Esophagus (tissue), 2 donors: ENCODE data around the gene RUBCNL. TPM values are rescaled to one million over a fixed set of nuclear protein-coding genes. Genes with fewer than 3 reads are reported as not detected.
"Not testable (repeated sequence)": the region's sequence is repeated elsewhere in the genome, so short reads cannot be mapped to it uniquely, and the experiment has no call there.

Experiments
- H3K27ac ChIP-seq, 2 donors: one replicate each; pipeline ENCODE4 v1.5.1; 2013; ENCODE audit warnings: low read depth in 2 of 2, mild to moderate bottlenecking in 2 of 2, inconsistent platforms in 1 of 2, low read length in 1 of 2, moderate library complexity in 1 of 2
- H3K27me3 ChIP-seq, 2 donors: one replicate each; pipeline ENCODE4 v1.6.1; 2013; ENCODE audit warnings: low read length in 2 of 2, control low read depth in 1 of 2, mild to moderate bottlenecking in 1 of 2; ENCODE audit not compliant: insufficient read depth in 2 of 2, control insufficient read depth in 1 of 2
- H3K36me3 ChIP-seq, 2 donors: one replicate each; pipeline ENCODE4 v1.6.1; 2013; ENCODE audit warnings: low read length in 1 of 2; ENCODE audit not compliant: control insufficient read depth in 2 of 2, insufficient read depth in 2 of 2
- H3K4me1 ChIP-seq, 2 donors: one replicate each; pipeline ENCODE4 v1.6.1; 2013; ENCODE audit warnings: low read length in 1 of 2; ENCODE audit not compliant: control insufficient read depth in 2 of 2, insufficient read depth in 2 of 2
- H3K4me3 ChIP-seq, 2 donors: one replicate each; pipeline ENCODE4 v1.5.1; 2013; ENCODE audit warnings: low read length in 2 of 2, mild to moderate bottlenecking in 2 of 2, low read depth in 1 of 2, moderate library complexity in 1 of 2
- H3K9me3 ChIP-seq, 2 donors: one replicate each; pipeline ENCODE4 v1.6.1; 2013; ENCODE audit warnings: mild to moderate bottlenecking in 2 of 2, low read depth in 1 of 2, low read length in 1 of 2, moderate library complexity in 1 of 2; ENCODE audit not compliant: control insufficient read depth in 2 of 2, insufficient read depth in 1 of 2
- WGBS, 2 donors: extraction: QIAGEN DNeasy Blood & Tissue Kit; methylation state at CpG; one replicate each; pipeline ENCODE4 v1.1.7; 2013; 5-methylcytosine and 5-hydroxymethylcytosine counted together
- polyA plus RNA-seq, 2 donors: library from polyadenylated mRNA; stranded (reverse); fragments of 200-250 nt; gene quantifications; one replicate each; pipeline ENCODE4 v1.2.3, GENCODE V29; 2013
- donor health status: healthy with polysubstance abuse.
- donor health status: Bipolar disorder and iron deficiency.

RUBCNL gene
- under 1 TPM; 0.26 to 0.28 TPM for polyA plus RNA-seq

GRCh38 chr13:46387064-46387851, at the start of gene RUBCNL:
Gene RUBCNL (minus strand): TSS chr13:46387252. CDS start chr13:46372475, 14,777 bp downstream.
- H3K9me3 ChIP-seq, result no peaks in the 10 kb centered on the region
- H3K4me3 ChIP-seq, result peak within 1 kb of the TSS; percentile 27 to 29
- no peaks in the 10 kb centered on the region for H3K36me3 ChIP-seq
- peaks cover 0 to 5% of the 10 kb centered on the region in 2 donors for H3K27me3 ChIP-seq
- H3K4me1 ChIP-seq, result peaks cover 5 to 7% of the 10 kb centered on the region in 2 donors
- no peak within 1 kb of the TSS for H3K27ac ChIP-seq
- 3 to 4% methylated on average over 47 to 70 of the region's 70 CpGs for WGBS, 2 donors

GRCh38 chr13:46429558-46429957, 42.5 kb upstream of the RUBCNL start:
- H3K27ac ChIP-seq, H3K27me3 ChIP-seq, H3K4me3 ChIP-seq, H3K9me3 ChIP-seq, H3K36me3 ChIP-seq, H3K4me1 ChIP-seq: not testable (repeated sequence)
- WGBS, 2 donors, result 92 to 100% methylated on average over 2 of the region's 2 CpGs

- Histone ChIP-seq H3K27ac (no peak overlapping the region), H3K4me3 (no peak overlapping the region), H3K36me3 (no peaks in the 10 kb centered on the region), H3K9me3 (no peaks in the 10 kb centered on the region), H3K27me3 (no peaks in the 10 kb centered on the region), H3K4me1 (no peaks in the 10 kb centered on the region)
Observed at GRCh38 chr13:46405457-46405856, 18.4 kb upstream of the RUBCNL start.

- no peaks in the 10 kb centered on the region for H3K36me3 ChIP-seq
- no peaks in the 10 kb centered on the region for H3K4me1 ChIP-seq
- no peak overlapping the region for H3K4me3 ChIP-seq
- H3K27me3 ChIP-seq, result no peaks in the 10 kb centered on the region
- H3K9me3 ChIP-seq, result no peaks in the 10 kb centered on the region
- 96 to 98% methylated on average over 1 of the region's 1 CpG for WGBS, 2 donors
- no peak overlapping the region for H3K27ac ChIP-seq
Observed at GRCh38 chr13:46404733-46405100, 17.7 kb upstream of the RUBCNL start.

GRCh38 chr13:46403851-46404732, 17.0 kb upstream of the RUBCNL start:
- Histone ChIP-seq H3K27ac (no peak overlapping the region), H3K36me3 (no peaks in the 10 kb centered on the region)
- WGBS, 2 donors, result 80 to 86% methylated on average over 8 of the region's 8 CpGs

GRCh38 chr13:46402178-46402577, 15.1 kb upstream of the RUBCNL start:
- H3K36me3 ChIP-seq, result no peaks in the 10 kb centered on the region
- H3K27me3 ChIP-seq, result no peaks in the 10 kb centered on the region
- 62 to 67% methylated on average over 2 of the region's 2 CpGs for WGBS, 2 donors
- no peaks in the 10 kb centered on the region for H3K4me1 ChIP-seq
- H3K9me3 ChIP-seq, result no peaks in the 10 kb centered on the region
- no peak overlapping the region for H3K27ac ChIP-seq
- no peak overlapping the region for H3K4me3 ChIP-seq

More at GRCh38 chr13:46403851-46404732, 17.0 kb upstream of the RUBCNL start:
- Histone ChIP-seq H3K9me3 (no peaks in the 10 kb centered on the region), H3K4me1 (no peaks in the 10 kb centered on the region), H3K27me3 (no peaks in the 10 kb centered on the region), H3K4me3 (no peak overlapping the region)

GRCh38 chr13:46401432-46401831, 14.4 kb upstream of the RUBCNL start:
- WGBS, 2 donors, result 15 to 25% methylated on average over 1 of the region's 1 CpG

GRCh38 chr13:46396341-46396740, 9.3 kb upstream of the RUBCNL start:
- H3K9me3 ChIP-seq, result no peaks in the 10 kb centered on the region
- no peaks in the 10 kb centered on the region for H3K36me3 ChIP-seq
- no peaks in the 10 kb centered on the region for H3K27me3 ChIP-seq
- no peaks in the 10 kb centered on the region for H3K4me1 ChIP-seq
- H3K27ac ChIP-seq, result no peak overlapping the region
- no peak overlapping the region for H3K4me3 ChIP-seq

More at GRCh38 chr13:46401432-46401831, 14.4 kb upstream of the RUBCNL start:
- Histone ChIP-seq H3K27me3 (no peaks in the 10 kb centered on the region), H3K4me1 (no peaks in the 10 kb centered on the region), H3K36me3 (no peaks in the 10 kb centered on the region), H3K9me3 (no peaks in the 10 kb centered on the region), H3K27ac (no peak overlapping the region), H3K4me3 (no peak overlapping the region)

GRCh38 chr13:46392967-46393366, 5.9 kb upstream of the RUBCNL start:
- Histone ChIP-seq H3K27ac (no peak overlapping the region), H3K4me1 (no peaks in the 10 kb centered on the region), H3K9me3 (no peaks in the 10 kb centered on the region), H3K36me3 (no peaks in the 10 kb centered on the region), H3K4me3 (no peak overlapping the region), H3K27me3 (no peaks in the 10 kb centered on the region)
- WGBS, 2 donors, result 59 to 64% methylated on average over 2 of the region's 2 CpGs
